Tibial artery (tissue), 4 donors: ENCODE results near the gene PRG2.
A peak's percentile ranks its signal among the peaks of the same experiment; 100 is the strongest.

Source experiments
- DNase-seq, 2 donors: peaks; one replicate each; pipeline ENCODE4 v3.0.0-alpha.2; 2019
- H3K27ac ChIP-seq, 2 donors: fragments of 200-600 bp; sonication (generic) in 1 of 2; 1 replicate in 1 of 2; 2 replicates in 1 of 2; pipeline ENCODE4 v1.5.1; 2018 to 2019; ENCODE audit warnings: mild to moderate bottlenecking in 1 of 2
- H3K27me3 ChIP-seq, 2 donors: fragments of 200-600 bp; sonication (generic) in 1 of 2; one replicate each; pipeline versions ENCODE4 v1.5.1 to v1.6.0; 2016 to 2019
- H3K36me3 ChIP-seq, 3 donors: fragments of 200-600 bp; sonication (generic) in 2 of 3; one replicate each; pipeline ENCODE4 v1.5.1; 2016 to 2019; ENCODE audit warnings: mild to moderate bottlenecking in 2 of 3
- H3K4me1 ChIP-seq, 4 donors: fragments of 200-600 bp; sonication (generic) in 2 of 4; 1 replicate in 3 of 4; 2 replicates in 1 of 4; pipeline ENCODE4 v1.5.1; 2016 to 2019
- H3K4me3 ChIP-seq, 2 donors: fragments of 200-600 bp; sonication (generic) in 1 of 2; 1 replicate in 1 of 2; 2 replicates in 1 of 2; pipeline ENCODE4 v1.5.1; 2018 to 2019; ENCODE audit warnings: mild to moderate bottlenecking in 2 of 2
- H3K9me3 ChIP-seq, 3 donors: fragments of 200-600 bp; sonication (generic) in 1 of 3; one replicate each; pipeline ENCODE4 v1.5.1; 2016 to 2019
- intact Hi-C: fragments of 100-400 bp; cut with DNase I; formaldehyde crosslinking; loops from one replicate; pipeline ENCODE4 v1.15.0; 2023; ENCODE audit warnings: low total_unique reads
- TF ChIP-seq, protein P1 (sequence below), 2 experiments: fragments of 200-600 bp in 1 of 2; fragments of 450-650 bp in 1 of 2; IDR thresholded peaks; one replicate each; pipeline ENCODE4 v1.5.1; 2017 to 2019; ENCODE audit warnings: antibody characterized with exemption in 2 of 2, mild to moderate bottlenecking in 1 of 2, moderate library complexity in 1 of 2

PRG2 gene

DNA sequence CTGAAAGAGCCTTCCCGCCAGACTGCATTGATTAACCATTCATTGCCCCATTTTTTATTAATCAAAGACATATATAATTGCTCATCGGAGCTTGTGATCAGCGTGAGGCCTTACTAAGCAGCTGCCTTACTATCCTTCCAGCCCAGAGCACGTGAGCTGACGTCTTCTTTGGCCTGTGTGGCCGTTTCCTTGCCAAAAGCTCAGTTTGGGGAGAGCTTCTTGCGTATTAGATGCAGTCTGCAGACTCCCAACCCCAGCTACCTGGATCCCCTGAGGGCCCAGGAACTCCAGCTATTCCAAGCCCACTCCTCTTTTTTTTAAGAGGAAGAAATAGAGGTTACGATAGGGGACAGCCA is 37.3 kb upstream of the PRG2 start:
- Histone ChIP-seq H3K9me3 (no peaks in the 10 kb centered on the region), H3K36me3 (peaks cover 0 to 17% (median 16%) of the 10 kb centered on the region in 3 donors), H3K27ac (peak overlapping the region; percentile 87 to 90), H3K4me3 (peak overlapping the region; percentile 53 to 57), H3K4me1 (peaks cover 0 to 51% (median 44%) of the 10 kb centered on the region in 4 donors), H3K27me3 (no peaks in the 10 kb centered on the region)
- DNase-seq = peak; percentile 92 to 93
- intact Hi-C loops = no loop called here
- TF ChIP-seq, protein P1, sequence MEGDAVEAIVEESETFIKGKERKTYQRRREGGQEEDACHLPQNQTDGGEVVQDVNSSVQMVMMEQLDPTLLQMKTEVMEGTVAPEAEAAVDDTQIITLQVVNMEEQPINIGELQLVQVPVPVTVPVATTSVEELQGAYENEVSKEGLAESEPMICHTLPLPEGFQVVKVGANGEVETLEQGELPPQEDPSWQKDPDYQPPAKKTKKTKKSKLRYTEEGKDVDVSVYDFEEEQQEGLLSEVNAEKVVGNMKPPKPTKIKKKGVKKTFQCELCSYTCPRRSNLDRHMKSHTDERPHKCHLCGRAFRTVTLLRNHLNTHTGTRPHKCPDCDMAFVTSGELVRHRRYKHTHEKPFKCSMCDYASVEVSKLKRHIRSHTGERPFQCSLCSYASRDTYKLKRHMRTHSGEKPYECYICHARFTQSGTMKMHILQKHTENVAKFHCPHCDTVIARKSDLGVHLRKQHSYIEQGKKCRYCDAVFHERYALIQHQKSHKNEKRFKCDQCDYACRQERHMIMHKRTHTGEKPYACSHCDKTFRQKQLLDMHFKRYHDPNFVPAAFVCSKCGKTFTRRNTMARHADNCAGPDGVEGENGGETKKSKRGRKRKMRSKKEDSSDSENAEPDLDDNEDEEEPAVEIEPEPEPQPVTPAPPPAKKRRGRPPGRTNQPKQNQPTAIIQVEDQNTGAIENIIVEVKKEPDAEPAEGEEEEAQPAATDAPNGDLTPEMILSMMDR (IDR thresholded peaks at IDR 0.05) = no peak

DNA sequence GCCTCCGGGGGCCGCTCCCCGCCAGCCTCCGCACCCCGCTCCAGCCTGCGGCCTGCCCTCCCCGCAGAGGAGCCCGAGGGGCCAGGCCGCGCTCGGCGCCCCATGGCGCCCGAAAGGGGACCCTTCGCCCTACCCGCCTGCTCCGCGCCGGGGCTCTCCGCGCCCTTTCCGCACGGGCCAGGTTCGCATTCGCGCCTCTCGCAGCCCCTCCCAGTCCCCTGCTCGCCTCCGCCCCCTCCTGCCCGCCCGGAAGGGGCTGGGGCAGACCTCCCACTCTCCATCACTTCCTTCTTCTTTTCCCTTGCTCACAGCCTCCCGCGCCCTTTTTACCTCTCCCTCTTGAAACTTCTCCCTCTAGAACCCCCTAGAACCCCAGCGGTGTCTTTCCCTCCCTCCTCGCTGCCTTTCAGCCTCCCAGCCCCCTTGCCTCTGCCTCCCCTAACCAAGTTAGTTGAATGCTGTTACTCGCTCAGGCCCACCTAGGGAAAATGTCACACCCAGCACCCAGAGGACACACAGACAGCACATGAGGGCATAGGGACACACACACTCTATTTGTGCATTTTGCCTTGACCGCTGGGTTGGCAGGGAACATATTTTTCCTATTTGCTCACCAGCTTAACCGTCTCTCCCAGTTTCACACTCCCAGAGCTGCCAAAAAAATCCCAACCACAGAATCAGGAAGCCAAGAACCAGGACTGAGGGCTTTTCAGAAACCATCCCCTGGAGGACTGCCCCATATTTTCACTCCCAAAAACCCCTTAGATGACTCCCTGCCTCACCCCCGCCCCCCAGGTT is 36.7 kb upstream of the PRG2 start, which contains the start of gene SLC43A3:
Gene SLC43A3, minus strand, starts transcription at position 193 of the 798 bp plus-strand sequence. CDS start 949 bp downstream, outside the sequence.
- Histone ChIP-seq H3K36me3 (peaks cover 0 to 22% (median 21%) of the 10 kb centered on the region in 3 donors), H3K27me3 (no peaks in the 10 kb centered on the region), H3K9me3 (no peaks in the 10 kb centered on the region), H3K4me1 (peaks cover 0 to 51% (median 44%) of the 10 kb centered on the region in 4 donors), H3K4me3 (peak within 1 kb of the TSS; percentile 53 to 57), H3K27ac (peak within 1 kb of the TSS; percentile 87 to 90)
- peak; percentile 85 to 91 for DNase-seq
- intact Hi-C loops = no loop called here
- TF ChIP-seq, protein P1 (IDR thresholded peaks at IDR 0.05) = no peak

DNA sequence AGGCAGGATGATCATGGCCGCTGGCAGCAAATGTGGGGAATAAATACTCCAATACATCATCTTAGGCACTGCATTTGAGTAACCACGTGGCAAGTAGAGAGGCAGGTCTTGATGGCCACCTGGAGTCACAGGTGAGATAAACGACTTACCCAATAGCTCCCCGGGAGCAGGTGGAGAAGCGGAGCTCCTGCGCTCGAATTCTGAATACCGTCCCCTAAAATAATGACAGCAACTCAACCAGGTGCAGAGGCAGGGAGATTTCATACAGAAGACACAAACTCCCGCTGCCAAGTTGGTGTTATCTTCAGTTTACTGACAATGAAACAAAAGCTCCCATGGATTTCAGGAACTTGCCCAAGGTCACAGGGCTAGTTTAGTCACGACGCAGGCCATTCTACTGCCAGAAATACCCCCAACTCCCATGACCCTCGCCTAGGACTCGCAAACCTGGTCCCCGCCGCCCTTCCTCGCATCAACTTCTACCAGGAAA is 36.0 kb upstream of the PRG2 start:
- H3K4me1 ChIP-seq = peaks cover 0 to 51% (median 44%) of the 10 kb centered on the region in 4 donors
- H3K36me3 ChIP-seq = peaks cover 0 to 28% (median 24%) of the 10 kb centered on the region in 3 donors
- DNase-seq = no peak
- peak overlapping the region; percentile 53 to 57 for H3K4me3 ChIP-seq
- H3K27ac ChIP-seq = peak overlapping the region; percentile 87 to 90
- H3K9me3 ChIP-seq = no peaks in the 10 kb centered on the region
- TF ChIP-seq, protein P1 (IDR thresholded peaks at IDR 0.05) = no peak
- intact Hi-C loops = no loop called here
- H3K27me3 ChIP-seq = no peaks in the 10 kb centered on the region

DNA sequence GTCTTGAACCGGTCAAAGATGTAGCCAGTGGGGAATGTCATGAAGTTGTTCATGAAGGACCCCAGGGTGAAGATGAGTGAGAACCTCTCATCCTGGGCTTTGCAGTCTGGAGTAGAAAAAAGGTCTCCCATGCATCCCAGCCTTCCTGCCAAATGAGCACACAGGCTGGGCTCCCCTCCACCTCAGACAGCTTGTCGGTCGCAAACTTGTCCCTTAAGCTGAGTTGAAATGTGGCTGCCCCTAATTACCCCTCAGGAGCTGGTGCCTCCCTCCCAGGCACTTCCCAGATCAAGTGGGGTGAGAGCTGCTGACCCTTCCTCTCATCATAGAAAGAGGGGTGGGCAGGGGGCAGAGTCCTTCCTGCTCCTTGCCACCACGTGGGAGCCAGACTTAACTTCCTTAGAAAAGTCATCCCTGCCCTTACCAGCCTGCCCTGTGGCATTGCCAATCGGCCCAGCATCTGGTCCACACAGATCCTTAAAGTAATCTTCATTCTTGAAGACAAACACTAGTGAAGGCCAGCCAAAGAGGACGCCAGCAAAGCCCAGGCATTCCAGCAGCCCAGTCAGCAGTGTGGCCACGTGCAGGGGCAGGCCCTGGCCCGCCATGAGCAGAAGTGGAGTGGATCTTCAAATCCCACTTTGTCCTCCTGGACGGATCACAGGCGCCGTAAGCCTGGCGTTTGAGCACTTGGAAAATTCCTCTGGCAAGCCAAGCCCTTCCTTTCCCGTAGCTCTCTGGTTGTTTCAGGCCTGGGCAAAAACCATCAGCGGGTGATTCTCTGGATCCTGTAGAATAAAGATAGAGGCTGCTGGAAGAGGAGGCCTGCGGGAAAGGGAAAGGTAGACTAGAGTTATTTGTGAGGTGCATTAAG is 35.4 kb upstream of the PRG2 start:
- no peaks in the 10 kb centered on the region for H3K9me3 ChIP-seq
- TF ChIP-seq, protein P1 (IDR thresholded peaks at IDR 0.05) = no peak
- peaks cover 6 to 35% (median 31%) of the 10 kb centered on the region in 3 donors for H3K36me3 ChIP-seq
- intact Hi-C loops = no loop called here
- peak; percentile 84 to 91 for DNase-seq
- H3K4me1 ChIP-seq = peaks cover 0 to 51% (median 44%) of the 10 kb centered on the region in 4 donors
- peak overlapping the region; percentile 53 to 57 for H3K4me3 ChIP-seq
- H3K27me3 ChIP-seq = no peaks in the 10 kb centered on the region
- peak overlapping the region; percentile 87 to 90 for H3K27ac ChIP-seq

DNA sequence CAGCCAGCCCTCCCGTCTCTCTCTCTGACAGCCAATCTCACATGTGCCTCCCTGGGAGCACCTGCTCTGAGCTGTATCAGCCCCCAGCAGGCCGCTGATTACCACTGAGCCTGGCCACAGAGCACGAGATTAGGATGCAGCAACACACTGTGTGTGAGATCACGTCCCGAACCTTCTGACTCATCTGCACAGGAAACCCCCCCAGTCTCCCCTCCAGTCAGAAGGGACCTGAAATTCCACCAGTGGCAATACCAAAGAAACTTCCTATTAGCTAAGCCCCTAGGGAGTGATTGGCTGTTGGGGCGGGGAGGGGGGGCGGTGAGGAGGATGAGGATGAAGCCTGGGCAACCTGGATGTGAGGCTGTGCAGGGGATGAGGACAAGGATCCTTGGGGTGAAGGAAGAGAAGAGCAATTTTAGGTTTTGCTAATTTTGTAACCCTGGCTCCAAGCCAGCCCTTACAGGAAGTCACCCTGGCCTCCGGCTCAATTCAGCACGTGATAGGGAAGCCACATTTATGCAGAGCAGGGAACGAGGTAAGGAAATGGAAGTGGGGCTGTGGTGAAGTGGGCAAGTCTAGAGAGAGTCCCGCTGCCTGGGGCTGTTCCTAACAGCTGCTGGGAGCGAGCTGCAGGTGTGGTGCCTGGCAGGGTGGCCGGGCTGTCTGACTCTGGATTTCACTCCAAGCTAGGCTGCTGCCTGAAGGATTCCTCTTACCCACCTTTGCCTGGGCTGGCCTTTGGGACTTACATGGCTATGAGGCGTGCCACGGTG is 34.5 kb upstream of the PRG2 start:
- TF ChIP-seq, protein P1 (IDR thresholded peaks at IDR 0.05) = no peak
- H3K9me3 ChIP-seq = no peaks in the 10 kb centered on the region
- H3K27ac ChIP-seq = peak overlapping the region; percentile 87 to 90
- peak overlapping the region; percentile 53 to 57 for H3K4me3 ChIP-seq
- peaks cover 0 to 51% (median 44%) of the 10 kb centered on the region in 4 donors for H3K4me1 ChIP-seq
- intact Hi-C loops = no loop called here
- no peaks in the 10 kb centered on the region for H3K27me3 ChIP-seq
- peak; percentile 92 to 95 for DNase-seq
- peaks cover 13 to 43% (median 39%) of the 10 kb centered on the region in 3 donors for H3K36me3 ChIP-seq
